Measurements from ENCODE around the gene AIFM3. TPM values are rescaled to one million over a fixed set of nuclear protein-coding genes. Genes with fewer than 3 reads are reported as not detected.

AIFM3 gene
- total and polyA plus RNA-seq, 2 donors (not counting 3 experiments of a cell fraction or from before 2014, with no cell fraction given): 0.15 TPM; not detected in 1

GRCh38 chr22:21015466-21016006, 48.5 kb downstream of the AIFM3 start:
- CTCF ChIA-PET: interaction anchor here (1.0 to 1.8 kb wide), 2 partner anchors 12 to 130 kb away, joined by 3 to 5 read pairs; no protein-coding TSS in a partner anchor
- Histone ChIP-seq H3K27ac (ENCODE audit: insufficient read depth, low read depth, low read length) (no peak overlapping the region), H3K9me3 (replicated peaks; ENCODE audit: control insufficient read depth, insufficient read depth, low read length) (no peaks in the 10 kb centered on the region), H3K9me1 (replicated peaks; ENCODE audit: control insufficient read depth, extremely low read depth, insufficient read depth, low read length) (no peaks in the 10 kb centered on the region), H2AFZ (ENCODE audit: low read depth, low read length) (no peak overlapping the region), H3K27me3 (ENCODE audit: control insufficient read depth in 2 of 2, insufficient read depth in 2 of 2, low read length in 2 of 2) (no peaks in the 10 kb centered on the region), H3K4me2 (ENCODE audit: insufficient read depth, low read length) (no peak overlapping the region), H3K9ac (replicated peaks; ENCODE audit: extremely low read depth, insufficient read depth, low read length) (no peak overlapping the region), H3K79me2 (ENCODE audit: control insufficient read depth, insufficient read depth, low read length) (no peaks in the 10 kb centered on the region), H3K36me3 (ENCODE audit: control insufficient read depth in 2 of 2, extremely low read depth in 1 of 2, insufficient read depth in 2 of 2, low read length in 2 of 2) (no peaks in the 10 kb centered on the region), H3K4me3 (replicated peaks in 1 of 3; ENCODE audit: insufficient read depth in 1 of 3, low read depth in 1 of 3, low read length in 3 of 3) (no peak overlapping the region), H4K20me1 (replicated peaks; ENCODE audit: control insufficient read depth, extremely low read depth, insufficient read depth, low read length) (no peaks in the 10 kb centered on the region), H3K4me1 (ENCODE audit: control insufficient read depth, extremely low read depth, insufficient read depth, low read length) (peaks cover 13% of the 10 kb centered on the region)
- dilution Hi-C loops (cut with MboI; ENCODE audit: extremely low pct_ligation_motif_present, low sequenced_read_pairs) (no loop called here), intact Hi-C loops (cut with micrococcal nuclease) (loop anchor here (2.0 kb wide), 1 partner anchor 29 kb away; the partner anchor contains the start of gene LRRC74B)
- POLR2A ChIA-PET: no interaction called here
- FAIRE-seq (no peak), DNase-seq (ENCODE audit: low read depth, low spot score) (no peak)
- TF ChIP-seq FOS (IDR thresholded peaks at IDR 0.05; ENCODE audit: borderline replicate concordance, insufficient read depth, low read length): no peak
- no peak for TF ChIP-seq MYC (IDR thresholded peaks at IDR 0.05; ENCODE audit: low read depth, low read length)
- TF ChIP-seq, protein P1, sequence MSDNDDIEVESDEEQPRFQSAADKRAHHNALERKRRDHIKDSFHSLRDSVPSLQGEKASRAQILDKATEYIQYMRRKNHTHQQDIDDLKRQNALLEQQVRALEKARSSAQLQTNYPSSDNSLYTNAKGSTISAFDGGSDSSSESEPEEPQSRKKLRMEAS (IDR thresholded peaks at IDR 0.05; ENCODE audit: insufficient read depth, insufficient read length): no peak
- TF ChIP-seq CTCF (IDR thresholded peaks at IDR 0.05; ENCODE audit: extremely low read depth in 1 of 2, insufficient read depth in 1 of 2, low read depth in 1 of 2, low read length in 2 of 2): no peak
- no peak for TF ChIP-seq GATA2 (IDR thresholded peaks at IDR 0.05; ENCODE audit: insufficient read depth, insufficient read length, low read depth, low read length)
- no peak for TF ChIP-seq JUN (IDR thresholded peaks at IDR 0.05; ENCODE audit: borderline replicate concordance, insufficient read depth, insufficient read length, low read depth)
- TF ChIP-seq POLR2AphosphoS5 (IDR thresholded peaks at IDR 0.05; ENCODE audit: insufficient read depth, low read depth, low read length): no peak
- no peak for TF ChIP-seq EZH2 (IDR thresholded peaks at IDR 0.05; ENCODE audit: borderline replicate concordance, low read depth, low read length, severe bottlenecking)
- TF ChIP-seq POLR2A (IDR thresholded peaks at IDR 0.05; ENCODE audit: low read depth, low read length): no peak
- no TSS peak for BruUV-seq (replicated peaks)

Data from endothelial cell of umbilical vein (primary cell).